Panc1 (cell line): Measurements from ENCODE around the gene ITGA4.

Source experiments
- CTCF ChIP-seq: fragments of 450-650 bp; IDR thresholded peaks from 2 replicates; pipeline ENCODE4 v1.5.1; 2017; ENCODE audit warnings: mild to moderate bottlenecking
- REST ChIP-seq, 2 experiments: IDR thresholded peaks; 2 replicates each; pipeline ENCODE4 v1.6.1; 2011 to 2012; ENCODE audit warnings: low read depth in 2 of 2, control low read depth in 1 of 2, low read length in 1 of 2, mild to moderate bottlenecking in 1 of 2, moderate library complexity in 1 of 2; ENCODE audit not compliant: insufficient read depth in 1 of 2
- TCF7L2 ChIP-seq: IDR thresholded peaks from 2 replicates; pipeline ENCODE4 v1.6.1; 2011; ENCODE audit warnings: mild to moderate bottlenecking, low read depth, low read length, inconsistent platforms

- no peak for TF ChIP-seq CTCF
- TF ChIP-seq TCF7L2: no peak
- no peak for TF ChIP-seq REST (IDR thresholded peaks at IDR 0.05; ENCODE audit: insufficient read depth in 1 of 2, low read depth in 2 of 2, low read length in 1 of 2)
These were observed 66.6 kb downstream of the ITGA4 start for GRCh38 chr2:181523756-181524155.
